ENCODE measurements around the gene PTPRN2.

GRCh38 chr7:157567666-157568065 lies 1020.0 kb downstream of the PTPRN2 start:
- TF ChIP-seq CTCF (conservative IDR thresholded peaks at IDR 0.05 in 1 of 2, IDR thresholded peaks at IDR 0.05 in 1 of 2; ENCODE audit: low read depth in 1 of 2, low read length in 2 of 2): no peak
- no peak for TF ChIP-seq EZH2 (IDR thresholded peaks at IDR 0.05; ENCODE audit: low read length, missing control alignments)

Data from fibroblast of lung (primary cell).